HL-60 (cell line): ENCODE data around the gene ZNF423.

Experiments
- POLR2AphosphoS5 ChIP-seq: IDR thresholded peaks from 2 replicates; pipeline ENCODE4 v1.6.1; 2012; ENCODE audit warnings: low read depth
- TF ChIP-seq, protein P1 (sequence below): IDR thresholded peaks from one replicate; pipeline ENCODE4 v1.5.1; 2011; ENCODE audit warnings: low read length, control low read depth, inconsistent platforms; ENCODE audit not compliant: insufficient read depth
- TF ChIP-seq, protein P2 (sequence below): IDR thresholded peaks from 2 replicates; pipeline ENCODE4 v1.6.1; 2012; ENCODE audit warnings: low read depth; ENCODE audit not compliant: insufficient replicate concordance

DNA sequence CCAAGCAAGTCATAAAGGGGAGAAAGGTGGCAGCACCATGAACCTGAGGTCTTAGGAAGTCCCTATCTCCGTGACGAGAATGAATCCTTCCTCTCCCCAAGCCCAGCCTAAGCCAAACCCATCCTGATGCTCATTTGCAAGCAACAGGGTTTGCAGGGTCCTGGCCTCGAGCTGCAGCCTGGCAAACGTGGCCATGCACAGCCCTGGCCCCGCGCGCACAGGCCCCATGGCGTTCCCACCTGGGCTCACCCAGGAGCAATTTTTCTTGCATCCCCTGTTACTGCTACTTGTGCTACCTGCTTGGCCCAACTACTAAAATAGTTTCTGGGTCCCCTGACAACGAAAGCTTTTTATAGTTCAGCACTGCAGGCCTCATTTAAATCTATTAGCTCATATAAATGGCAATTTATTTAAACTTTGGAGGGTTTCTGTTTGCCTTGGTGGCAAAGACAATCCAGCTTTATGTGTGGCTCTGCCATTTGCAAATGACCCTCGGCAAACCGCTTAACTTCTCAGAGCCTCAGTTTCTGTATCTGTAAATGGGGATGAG lies 340.8 kb downstream of the ZNF423 start:
- TF ChIP-seq, protein P1, sequence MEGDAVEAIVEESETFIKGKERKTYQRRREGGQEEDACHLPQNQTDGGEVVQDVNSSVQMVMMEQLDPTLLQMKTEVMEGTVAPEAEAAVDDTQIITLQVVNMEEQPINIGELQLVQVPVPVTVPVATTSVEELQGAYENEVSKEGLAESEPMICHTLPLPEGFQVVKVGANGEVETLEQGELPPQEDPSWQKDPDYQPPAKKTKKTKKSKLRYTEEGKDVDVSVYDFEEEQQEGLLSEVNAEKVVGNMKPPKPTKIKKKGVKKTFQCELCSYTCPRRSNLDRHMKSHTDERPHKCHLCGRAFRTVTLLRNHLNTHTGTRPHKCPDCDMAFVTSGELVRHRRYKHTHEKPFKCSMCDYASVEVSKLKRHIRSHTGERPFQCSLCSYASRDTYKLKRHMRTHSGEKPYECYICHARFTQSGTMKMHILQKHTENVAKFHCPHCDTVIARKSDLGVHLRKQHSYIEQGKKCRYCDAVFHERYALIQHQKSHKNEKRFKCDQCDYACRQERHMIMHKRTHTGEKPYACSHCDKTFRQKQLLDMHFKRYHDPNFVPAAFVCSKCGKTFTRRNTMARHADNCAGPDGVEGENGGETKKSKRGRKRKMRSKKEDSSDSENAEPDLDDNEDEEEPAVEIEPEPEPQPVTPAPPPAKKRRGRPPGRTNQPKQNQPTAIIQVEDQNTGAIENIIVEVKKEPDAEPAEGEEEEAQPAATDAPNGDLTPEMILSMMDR = no peak
- no peak for TF ChIP-seq POLR2AphosphoS5
- TF ChIP-seq, protein P2, sequence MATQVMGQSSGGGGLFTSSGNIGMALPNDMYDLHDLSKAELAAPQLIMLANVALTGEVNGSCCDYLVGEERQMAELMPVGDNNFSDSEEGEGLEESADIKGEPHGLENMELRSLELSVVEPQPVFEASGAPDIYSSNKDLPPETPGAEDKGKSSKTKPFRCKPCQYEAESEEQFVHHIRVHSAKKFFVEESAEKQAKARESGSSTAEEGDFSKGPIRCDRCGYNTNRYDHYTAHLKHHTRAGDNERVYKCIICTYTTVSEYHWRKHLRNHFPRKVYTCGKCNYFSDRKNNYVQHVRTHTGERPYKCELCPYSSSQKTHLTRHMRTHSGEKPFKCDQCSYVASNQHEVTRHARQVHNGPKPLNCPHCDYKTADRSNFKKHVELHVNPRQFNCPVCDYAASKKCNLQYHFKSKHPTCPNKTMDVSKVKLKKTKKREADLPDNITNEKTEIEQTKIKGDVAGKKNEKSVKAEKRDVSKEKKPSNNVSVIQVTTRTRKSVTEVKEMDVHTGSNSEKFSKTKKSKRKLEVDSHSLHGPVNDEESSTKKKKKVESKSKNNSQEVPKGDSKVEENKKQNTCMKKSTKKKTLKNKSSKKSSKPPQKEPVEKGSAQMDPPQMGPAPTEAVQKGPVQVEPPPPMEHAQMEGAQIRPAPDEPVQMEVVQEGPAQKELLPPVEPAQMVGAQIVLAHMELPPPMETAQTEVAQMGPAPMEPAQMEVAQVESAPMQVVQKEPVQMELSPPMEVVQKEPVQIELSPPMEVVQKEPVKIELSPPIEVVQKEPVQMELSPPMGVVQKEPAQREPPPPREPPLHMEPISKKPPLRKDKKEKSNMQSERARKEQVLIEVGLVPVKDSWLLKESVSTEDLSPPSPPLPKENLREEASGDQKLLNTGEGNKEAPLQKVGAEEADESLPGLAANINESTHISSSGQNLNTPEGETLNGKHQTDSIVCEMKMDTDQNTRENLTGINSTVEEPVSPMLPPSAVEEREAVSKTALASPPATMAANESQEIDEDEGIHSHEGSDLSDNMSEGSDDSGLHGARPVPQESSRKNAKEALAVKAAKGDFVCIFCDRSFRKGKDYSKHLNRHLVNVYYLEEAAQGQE = no peak
